DMS114 treated with DMSO at 0.1 percent for 48 hours (cell line): ENCODE results near the gene SSBP3.

Source experiments
- DNase-seq: peaks from one replicate; lab custom pipeline; 2025; ENCODE audit not compliant: unreplicated experiment; lab: John Stamatoyannopoulos, UW

Gene SSBP3

GRCh38 chr1:54310439-54311328 lies 95.5 kb downstream of the SSBP3 start:
- no peak for DNase-seq

- DNase-seq, result no peak
Observed at GRCh38 chr1:54309631-54310366, 96.4 kb downstream of the SSBP3 start.

GRCh38 chr1:54307305-54307704 lies 98.9 kb downstream of the SSBP3 start:
- DNase-seq, result no peak

- DNase-seq, result no peak
Observed at GRCh38 chr1:54305906-54306514, 100.2 kb downstream of the SSBP3 start.

GRCh38 chr1:54304518-54304917 lies 101.7 kb downstream of the SSBP3 start:
- DNase-seq, result no peak

- DNase-seq, result no peak
Observed at GRCh38 chr1:54302951-54303843, 103.0 kb downstream of the SSBP3 start.

GRCh38 chr1:54302549-54302948 lies 103.6 kb downstream of the SSBP3 start:
- DNase-seq, result no peak

- no peak for DNase-seq
Observed at GRCh38 chr1:54301497-54301896, 104.7 kb downstream of the SSBP3 start.

- no peak for DNase-seq
Observed at GRCh38 chr1:54300401-54300800, 105.8 kb downstream of the SSBP3 start.

GRCh38 chr1:54299037-54299436 lies 107.2 kb downstream of the SSBP3 start:
- no peak for DNase-seq

- no peak for DNase-seq
Observed at GRCh38 chr1:54298284-54299033, 107.7 kb downstream of the SSBP3 start.

- DNase-seq, result no peak
Observed at GRCh38 chr1:54297596-54298283, 108.5 kb downstream of the SSBP3 start.

GRCh38 chr1:54296666-54297065 lies 109.5 kb downstream of the SSBP3 start:
- DNase-seq, result no peak

- no peak for DNase-seq
Observed at GRCh38 chr1:54294887-54295286, 111.3 kb downstream of the SSBP3 start.

- no peak for DNase-seq
Observed at GRCh38 chr1:54292002-54292911, 113.9 kb downstream of the SSBP3 start.

- no peak for DNase-seq
Observed at GRCh38 chr1:54291276-54292001, 114.8 kb downstream of the SSBP3 start.

- DNase-seq, result no peak
Observed at GRCh38 chr1:54290506-54291184, 115.5 kb downstream of the SSBP3 start.
